HEK293 (cell line): ENCODE data around the gene TOMM34.

Experiments used
- CTCF ChIA-PET: fragments of 350-600 bp; formaldehyde crosslinking; extraction: SDS; loops from one replicate; lab custom pipeline; 2021; ENCODE audit warnings: antibody characterized with exemption; lab: Yijun Ruan, JAX
- POLR2A ChIA-PET: fragments of 300-600 bp; formaldehyde crosslinking; extraction: SDS; loops from one replicate; lab custom pipeline; 2020; ENCODE audit warnings: antibody characterized with exemption, inconsistent platforms; lab: Yijun Ruan, JAX
- H3K27ac ChIP-seq: fragments of 200-500 bp; sonication (Bioruptor generic); 2 replicates; pipeline ENCODE4 v1.5.1; 2014; ENCODE audit warnings: low read depth, low read length, control low read depth, inconsistent platforms; ENCODE audit errors: extremely low read depth
- H3K36me3 ChIP-seq, 2 experiments: fragments of 200-500 bp in 1 of 2; sonication (Bioruptor generic) in 1 of 2; 1 replicate in 1 of 2; 2 replicates in 1 of 2; pipeline ENCODE4 v1.5.1; 2014 to 2017; ENCODE audit warnings: inconsistent platforms in 2 of 2, low read length in 2 of 2; ENCODE audit not compliant: control insufficient read depth in 2 of 2, insufficient read depth in 1 of 2
- H3K4me1 ChIP-seq: fragments of 200-500 bp; sonication (Bioruptor generic); 2 replicates; pipeline ENCODE4 v1.5.1; 2014; ENCODE audit warnings: mild to moderate bottlenecking, low read length, inconsistent platforms; ENCODE audit not compliant: control insufficient read depth, insufficient read depth
- H3K4me3 ChIP-seq: 2 replicates; pipeline ENCODE4 v1.5.1; 2011; ENCODE audit warnings: low read depth, mild to moderate bottlenecking, control low read depth, low read length, moderate library complexity
- H3K9me3 ChIP-seq: fragments of 200-500 bp; sonication (Bioruptor generic); 2 replicates; pipeline ENCODE4 v1.5.1; 2014; ENCODE audit warnings: low read depth, low read length, inconsistent platforms; ENCODE audit not compliant: control insufficient read depth, insufficient read depth
- FEZF1 ChIP-seq: fragments of 450-650 bp; formaldehyde crosslinking; IDR thresholded peaks from 2 replicates; pipeline ENCODE4 v1.5.1; 2016; ENCODE audit warnings: missing biosample characterization, missing genetic modification characterization
- IKZF3 ChIP-seq: fragments of 450-650 bp; IDR thresholded peaks from 2 replicates; pipeline ENCODE4 v1.5.0; 2018; ENCODE audit warnings: missing biosample characterization, mild to moderate bottlenecking, missing genetic modification characterization, moderate library complexity
- KLF10 ChIP-seq: fragments of 450-650 bp; IDR thresholded peaks from 2 replicates; pipeline ENCODE4 v1.5.1; 2018; ENCODE audit warnings: missing biosample characterization, mild to moderate bottlenecking, missing genetic modification characterization
- OVOL3 ChIP-seq: fragments of 450-650 bp; formaldehyde crosslinking; IDR thresholded peaks from 2 replicates; pipeline ENCODE4 v1.5.1; 2016; ENCODE audit warnings: missing biosample characterization, missing genetic modification characterization
- SETDB1 ChIP-seq: IDR thresholded peaks from one replicate; pipeline ENCODE4 v1.6.1; 2017; ENCODE audit warnings: mild to moderate bottlenecking, low read length, moderate library complexity, mixed read lengths; ENCODE audit not compliant: insufficient read length
- TCF7L2 ChIP-seq: IDR thresholded peaks from 2 replicates; pipeline ENCODE4 v1.6.1; 2011; ENCODE audit warnings: low read depth, mild to moderate bottlenecking, inconsistent platforms, low read length, moderate library complexity, borderline replicate concordance
- WT1 ChIP-seq: fragments of 450-650 bp; formaldehyde crosslinking; IDR thresholded peaks from 2 replicates; pipeline ENCODE4 v1.5.1; 2016; ENCODE audit warnings: missing biosample characterization, missing genetic modification characterization
- ZBTB1 ChIP-seq: fragments of 450-650 bp; formaldehyde crosslinking; IDR thresholded peaks from 2 replicates; pipeline ENCODE4 v1.5.1; 2016; ENCODE audit warnings: missing biosample characterization, missing genetic modification characterization
- ZNF112 ChIP-seq: fragments of 450-650 bp; formaldehyde crosslinking; IDR thresholded peaks from 2 replicates; pipeline ENCODE4 v1.5.0; 2017; ENCODE audit warnings: missing biosample characterization, missing genetic modification characterization
- ZNF155 ChIP-seq: fragments of 450-650 bp; formaldehyde crosslinking; IDR thresholded peaks from 2 replicates; pipeline ENCODE4 v1.5.1; 2016; ENCODE audit warnings: missing biosample characterization, missing genetic modification characterization
- ZNF341 ChIP-seq: fragments of 450-650 bp; formaldehyde crosslinking; IDR thresholded peaks from 2 replicates; pipeline ENCODE4; 2016; ENCODE audit warnings: low read depth, missing biosample characterization, missing genetic modification characterization
- ZNF37A ChIP-seq: fragments of 450-650 bp; IDR thresholded peaks from 2 replicates; pipeline ENCODE4 v1.5.1; 2018; ENCODE audit warnings: missing biosample characterization, missing genetic modification characterization
- ZNF426 ChIP-seq: fragments of 450-650 bp; formaldehyde crosslinking; IDR thresholded peaks from 2 replicates; pipeline ENCODE4 v1.5.1; 2017; ENCODE audit warnings: missing biosample characterization, missing genetic modification characterization, mild to moderate bottlenecking, inconsistent platforms, moderate library complexity
- ZNF530 ChIP-seq: fragments of 450-650 bp; formaldehyde crosslinking; IDR thresholded peaks from 2 replicates; pipeline ENCODE4 v1.5.1; 2016; ENCODE audit warnings: low read depth, missing biosample characterization, missing genetic modification characterization
- ZNF555 ChIP-seq: fragments of 450-650 bp; formaldehyde crosslinking; conservative IDR thresholded peaks from 2 replicates; pipeline ENCODE4 v1.5.1; 2017; ENCODE audit warnings: missing biosample characterization, mild to moderate bottlenecking, missing genetic modification characterization, inconsistent platforms
- ZNF571 ChIP-seq: fragments of 450-650 bp; formaldehyde crosslinking; IDR thresholded peaks from 2 replicates; pipeline ENCODE4 v1.5.0; 2017; ENCODE audit warnings: missing biosample characterization, missing genetic modification characterization
- ZNF610 ChIP-seq: fragments of 450-650 bp; formaldehyde crosslinking; IDR thresholded peaks from 2 replicates; pipeline ENCODE4 v1.5.1; 2016; ENCODE audit warnings: missing biosample characterization, missing genetic modification characterization, borderline replicate concordance
- ZNF830 ChIP-seq: fragments of 450-650 bp; IDR thresholded peaks from 2 replicates; pipeline ENCODE4 v1.5.0; 2018; ENCODE audit warnings: missing biosample characterization, missing genetic modification characterization, low read depth, mild to moderate bottlenecking, moderate library complexity
- ZSCAN16 ChIP-seq: fragments of 450-650 bp; formaldehyde crosslinking; IDR thresholded peaks from 2 replicates; pipeline ENCODE4 v1.5.1; 2016; ENCODE audit warnings: missing biosample characterization, missing genetic modification characterization
- TF ChIP-seq, protein P1 (sequence below): fragments of 450-650 bp; formaldehyde crosslinking; IDR thresholded peaks from 2 replicates; pipeline ENCODE4 v1.5.1; 2016; ENCODE audit warnings: missing biosample characterization, missing genetic modification characterization
- TF ChIP-seq, protein P2 (sequence below): fragments of 450-650 bp; formaldehyde crosslinking; IDR thresholded peaks from 2 replicates; pipeline ENCODE4 v1.5.1; 2016; ENCODE audit warnings: missing biosample characterization, missing genetic modification characterization
- TF ChIP-seq, protein P3 (sequence below): fragments of 450-650 bp; IDR thresholded peaks from 2 replicates; pipeline ENCODE4 v1.5.1; 2018; ENCODE audit warnings: missing biosample characterization, mild to moderate bottlenecking, missing genetic modification characterization
- TF ChIP-seq, protein P4 (sequence below): fragments of 450-650 bp; formaldehyde crosslinking; IDR thresholded peaks from 2 replicates; pipeline ENCODE4 v1.5.1; 2016; ENCODE audit warnings: missing biosample characterization, missing genetic modification characterization

TOMM34 gene

DNA sequence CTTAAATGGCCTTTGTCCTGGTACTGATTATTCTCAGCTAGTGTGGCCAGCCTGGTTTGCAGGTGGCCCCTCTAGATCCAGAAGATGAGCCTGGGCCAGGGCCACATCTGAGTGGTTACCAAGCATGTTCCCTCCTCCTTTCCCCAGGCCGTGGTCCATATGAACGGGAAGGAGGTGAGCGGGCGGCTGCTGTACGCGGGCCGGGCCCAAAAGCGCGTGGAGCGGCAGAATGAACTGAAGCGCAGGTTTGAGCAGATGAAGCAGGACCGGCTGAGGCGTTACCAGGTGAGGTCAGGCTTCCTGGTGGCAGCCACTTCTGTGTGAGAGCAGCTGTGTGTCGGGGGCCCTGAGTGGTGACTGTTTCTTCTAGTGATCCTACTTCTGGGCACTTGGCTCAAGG lies 38.8 kb downstream of the TOMM34 start:
- Histone ChIP-seq H3K9me3 (no peaks in the 10 kb centered on the region), H3K27ac (no peak overlapping the region), H3K4me1 (no peaks in the 10 kb centered on the region), H3K36me3 (peaks cover 8 to 78% of the 10 kb centered on the region in 2 experiments; a peak in 2 of 3 replicates), H3K4me3 (no peak overlapping the region)
- no peak for TF ChIP-seq ZNF155 (tag by site-specific recombination)
- no peak for TF ChIP-seq TCF7L2
- no peak for TF ChIP-seq ZNF112 (tag by site-specific recombination)
- TF ChIP-seq ZNF37A, result no peak
- no peak for TF ChIP-seq ZNF830 (tag by site-specific recombination)
- no peak for TF ChIP-seq WT1
- TF ChIP-seq, protein P1, sequence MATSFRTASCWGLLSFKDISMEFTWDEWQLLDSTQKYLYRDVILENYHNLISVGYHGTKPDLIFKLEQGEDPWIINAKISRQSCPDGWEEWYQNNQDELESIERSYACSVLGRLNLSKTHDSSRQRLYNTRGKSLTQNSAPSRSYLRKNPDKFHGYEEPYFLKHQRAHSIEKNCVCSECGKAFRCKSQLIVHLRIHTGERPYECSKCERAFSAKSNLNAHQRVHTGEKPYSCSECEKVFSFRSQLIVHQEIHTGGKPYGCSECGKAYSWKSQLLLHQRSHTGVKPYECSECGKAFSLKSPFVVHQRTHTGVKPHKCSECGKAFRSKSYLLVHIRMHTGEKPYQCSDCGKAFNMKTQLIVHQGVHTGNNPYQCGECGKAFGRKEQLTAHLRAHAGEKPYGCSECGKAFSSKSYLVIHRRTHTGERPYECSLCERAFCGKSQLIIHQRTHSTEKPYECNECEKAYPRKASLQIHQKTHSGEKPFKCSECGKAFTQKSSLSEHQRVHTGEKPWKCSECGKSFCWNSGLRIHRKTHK (tag by site-specific recombination), result no peak
- TF ChIP-seq ZBTB1 (tag by site-specific recombination), result no peak
- no peak for TF ChIP-seq ZNF555
- ChIA-PET CTCF (interaction anchor here (0.6 kb wide), 1 partner anchor 239 kb away, joined by 4 read pairs; no protein-coding TSS in a partner anchor), POLR2A (no interaction called here)

DNA sequence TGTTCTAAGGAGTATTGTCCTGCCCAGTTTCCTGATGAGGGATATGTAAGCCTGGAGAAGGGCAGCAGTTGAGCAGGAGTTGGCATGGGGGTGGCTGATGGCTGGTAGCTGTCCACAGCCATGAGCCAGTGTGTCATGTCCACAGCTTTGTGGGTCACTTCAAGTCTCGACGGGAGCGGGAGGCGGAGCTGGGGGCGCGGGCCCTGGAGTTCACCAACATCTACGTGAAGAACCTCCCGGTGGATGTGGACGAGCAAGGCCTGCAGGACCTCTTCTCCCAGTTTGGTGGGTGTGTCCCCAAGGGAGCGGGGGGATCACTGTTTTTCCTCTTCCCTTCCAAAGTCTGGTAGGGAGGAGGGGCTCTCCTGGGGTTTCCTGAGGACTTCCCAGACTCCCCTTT lies 41.4 kb downstream of the TOMM34 start:
- Histone ChIP-seq H3K36me3 (peaks cover 8 to 80% of the 10 kb centered on the region in 2 experiments; a peak in 2 of 3 replicates), H3K4me1 (no peaks in the 10 kb centered on the region), H3K4me3 (no peak overlapping the region), H3K27ac (no peak overlapping the region), H3K9me3 (no peaks in the 10 kb centered on the region)
- ChIA-PET POLR2A (interaction anchor here (1.5 kb wide), 1 partner anchor 41 kb away, joined by 5 read pairs; the partner anchor contains the start of gene TOMM34), CTCF (interaction anchor here (0.6 kb wide), 1 partner anchor 197 kb away, joined by 3 read pairs; no protein-coding TSS in a partner anchor)
- TF ChIP-seq ZNF341 (tag by site-specific recombination), result no peak
- TF ChIP-seq SETDB1, result no peak
- TF ChIP-seq, protein P2, sequence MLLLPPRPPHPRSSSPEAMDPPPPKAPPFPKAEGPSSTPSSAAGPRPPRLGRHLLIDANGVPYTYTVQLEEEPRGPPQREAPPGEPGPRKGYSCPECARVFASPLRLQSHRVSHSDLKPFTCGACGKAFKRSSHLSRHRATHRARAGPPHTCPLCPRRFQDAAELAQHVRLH (tag by site-specific recombination), result no peak
- no peak for TF ChIP-seq IKZF3 (tag by site-specific recombination)
- no peak for TF ChIP-seq KLF10 (tag by site-specific recombination)
- no peak for TF ChIP-seq ZNF426 (tag by site-specific recombination)
- no peak for TF ChIP-seq ZNF530 (tag by site-specific recombination)
- TF ChIP-seq ZNF610 (tag by site-specific recombination), result no peak
- TF ChIP-seq ZSCAN16 (tag by site-specific recombination), result no peak
- TF ChIP-seq, protein P3, sequence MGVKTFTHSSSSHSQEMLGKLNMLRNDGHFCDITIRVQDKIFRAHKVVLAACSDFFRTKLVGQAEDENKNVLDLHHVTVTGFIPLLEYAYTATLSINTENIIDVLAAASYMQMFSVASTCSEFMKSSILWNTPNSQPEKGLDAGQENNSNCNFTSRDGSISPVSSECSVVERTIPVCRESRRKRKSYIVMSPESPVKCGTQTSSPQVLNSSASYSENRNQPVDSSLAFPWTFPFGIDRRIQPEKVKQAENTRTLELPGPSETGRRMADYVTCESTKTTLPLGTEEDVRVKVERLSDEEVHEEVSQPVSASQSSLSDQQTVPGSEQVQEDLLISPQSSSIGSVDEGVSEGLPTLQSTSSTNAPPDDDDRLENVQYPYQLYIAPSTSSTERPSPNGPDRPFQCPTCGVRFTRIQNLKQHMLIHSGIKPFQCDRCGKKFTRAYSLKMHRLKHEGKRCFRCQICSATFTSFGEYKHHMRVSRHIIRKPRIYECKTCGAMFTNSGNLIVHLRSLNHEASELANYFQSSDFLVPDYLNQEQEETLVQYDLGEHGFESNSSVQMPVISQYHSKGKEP (tag by site-specific recombination), result no peak
- no peak for TF ChIP-seq FEZF1 (tag by site-specific recombination)
- no peak for TF ChIP-seq ZNF571 (tag by site-specific recombination)
- TF ChIP-seq, protein P4, sequence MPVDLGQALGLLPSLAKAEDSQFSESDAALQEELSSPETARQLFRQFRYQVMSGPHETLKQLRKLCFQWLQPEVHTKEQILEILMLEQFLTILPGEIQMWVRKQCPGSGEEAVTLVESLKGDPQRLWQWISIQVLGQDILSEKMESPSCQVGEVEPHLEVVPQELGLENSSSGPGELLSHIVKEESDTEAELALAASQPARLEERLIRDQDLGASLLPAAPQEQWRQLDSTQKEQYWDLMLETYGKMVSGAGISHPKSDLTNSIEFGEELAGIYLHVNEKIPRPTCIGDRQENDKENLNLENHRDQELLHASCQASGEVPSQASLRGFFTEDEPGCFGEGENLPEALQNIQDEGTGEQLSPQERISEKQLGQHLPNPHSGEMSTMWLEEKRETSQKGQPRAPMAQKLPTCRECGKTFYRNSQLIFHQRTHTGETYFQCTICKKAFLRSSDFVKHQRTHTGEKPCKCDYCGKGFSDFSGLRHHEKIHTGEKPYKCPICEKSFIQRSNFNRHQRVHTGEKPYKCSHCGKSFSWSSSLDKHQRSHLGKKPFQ (tag by site-specific recombination), result no peak
- TF ChIP-seq OVOL3 (tag by site-specific recombination), result no peak
